ENCODE data around the gene HDGF. TPM values are rescaled to one million over a fixed set of nuclear protein-coding genes. Genes with fewer than 3 reads are reported as not detected.
A peak's percentile ranks its signal among the peaks of the same experiment; 100 is the strongest.

Gene HDGF
- total RNA-seq, 1 experiment from 2014 or later, result 310 TPM

DNA sequence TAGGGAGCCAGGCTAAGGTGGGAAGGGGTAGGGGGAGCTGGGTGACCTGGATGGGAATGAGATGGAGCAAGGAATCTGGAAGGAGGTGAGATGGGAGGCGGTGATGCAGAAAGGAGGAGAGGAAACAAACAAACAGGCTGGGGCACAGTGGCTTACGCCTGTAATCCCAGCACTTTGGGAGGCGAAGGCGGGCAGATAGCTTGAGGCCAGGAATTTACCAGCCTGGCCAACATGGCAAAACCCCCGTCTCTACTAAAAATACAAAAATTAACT, 56.8 kb downstream of the HDGF start:
- Histone ChIP-seq H2BK12ac (ENCODE audit: insufficient read length, low read depth, low read length) (no peak overlapping the region), H3T11ph (ENCODE audit: low read length) (no peak overlapping the region), H3K56ac (ENCODE audit: insufficient read length, low read depth, low read length) (no peak overlapping the region), H4K8ac (replicated peaks; ENCODE audit: insufficient read length, low read depth, low read length) (no peak overlapping the region), H3K23me2 (ENCODE audit: insufficient read length, low read depth, low read length, poor library complexity, severe bottlenecking) (peaks cover 10% of the 10 kb centered on the region), H2AK5ac (ENCODE audit: insufficient read length, low read length) (no peak overlapping the region), H3K27ac (ENCODE audit: insufficient read length, low read depth, low read length) (no peak overlapping the region), H4K20me1 (ENCODE audit: control insufficient read depth, insufficient read depth, insufficient read length) (no peaks in the 10 kb centered on the region), H2BK120ac (ENCODE audit: low read depth, low read length, poor library complexity, severe bottlenecking) (no peak overlapping the region), H3K4me1 (ENCODE audit: insufficient read depth, low read length) (peaks cover 17% of the 10 kb centered on the region; the same call in 1 of the 2 replicates), H3K79me2 (ENCODE audit: insufficient read depth, low read length) (no peaks in the 10 kb centered on the region), H3K18ac (ENCODE audit: insufficient read length, low read depth, low read length) (no peak overlapping the region), H2BK20ac (ENCODE audit: low read depth, low read length, poor library complexity, severe bottlenecking) (no peak overlapping the region), H3K79me1 (ENCODE audit: insufficient read depth, low read depth, low read length, poor library complexity, severe bottlenecking) (no peaks in the 10 kb centered on the region), H2BK15ac (ENCODE audit: low read depth, low read length) (no peak overlapping the region), H3K27me3 (ENCODE audit: insufficient read depth, low read length) (no peaks in the 10 kb centered on the region), H3K9ac (ENCODE audit: extremely low read depth, insufficient read length, low read length) (no peak overlapping the region), H3K4me2 (ENCODE audit: insufficient read depth, insufficient read length, low read length) (peak overlapping the region; percentile 53), H4K5ac (ENCODE audit: insufficient read length, low read depth, low read length) (no peak overlapping the region), H2BK5ac (ENCODE audit: insufficient read length, low read length) (no peak overlapping the region), H3K23ac (ENCODE audit: insufficient read length, low read depth, low read length) (no peak overlapping the region), H3K14ac (ENCODE audit: insufficient read depth, low read length) (no peak overlapping the region), H2AFZ (ENCODE audit: low read length) (no peak overlapping the region), H3K9me3 (ENCODE audit: control insufficient read depth, low read depth, low read length) (no peaks in the 10 kb centered on the region), H3K4ac (ENCODE audit: low read depth, low read length) (no peak overlapping the region), H4K91ac (ENCODE audit: insufficient read length, low read depth, low read length) (no peak overlapping the region)
- H3K36me3 Mint-ChIP-seq (ENCODE audit: insufficient read depth in 1 of 3, low read depth in 3 of 3), result peaks cover 7 to 27% (median 24%) of the 10 kb centered on the region in 3 experiments
- H3K9me3 Mint-ChIP-seq, result no peaks in the 10 kb centered on the region
- peaks cover 48 to 63% of the 10 kb centered on the region in 2 experiments for H3K4me1 Mint-ChIP-seq
- TF ChIP-seq, protein P1, sequence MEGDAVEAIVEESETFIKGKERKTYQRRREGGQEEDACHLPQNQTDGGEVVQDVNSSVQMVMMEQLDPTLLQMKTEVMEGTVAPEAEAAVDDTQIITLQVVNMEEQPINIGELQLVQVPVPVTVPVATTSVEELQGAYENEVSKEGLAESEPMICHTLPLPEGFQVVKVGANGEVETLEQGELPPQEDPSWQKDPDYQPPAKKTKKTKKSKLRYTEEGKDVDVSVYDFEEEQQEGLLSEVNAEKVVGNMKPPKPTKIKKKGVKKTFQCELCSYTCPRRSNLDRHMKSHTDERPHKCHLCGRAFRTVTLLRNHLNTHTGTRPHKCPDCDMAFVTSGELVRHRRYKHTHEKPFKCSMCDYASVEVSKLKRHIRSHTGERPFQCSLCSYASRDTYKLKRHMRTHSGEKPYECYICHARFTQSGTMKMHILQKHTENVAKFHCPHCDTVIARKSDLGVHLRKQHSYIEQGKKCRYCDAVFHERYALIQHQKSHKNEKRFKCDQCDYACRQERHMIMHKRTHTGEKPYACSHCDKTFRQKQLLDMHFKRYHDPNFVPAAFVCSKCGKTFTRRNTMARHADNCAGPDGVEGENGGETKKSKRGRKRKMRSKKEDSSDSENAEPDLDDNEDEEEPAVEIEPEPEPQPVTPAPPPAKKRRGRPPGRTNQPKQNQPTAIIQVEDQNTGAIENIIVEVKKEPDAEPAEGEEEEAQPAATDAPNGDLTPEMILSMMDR (conservative IDR thresholded peaks at IDR 0.05), result no peak
- H3K4me3 Mint-ChIP-seq, result peak overlapping the region in 1 of 2 experiments; percentile 38; a peak in 3 of 5 replicates
- DNase-seq, result no peak
- H3K27me3 Mint-ChIP-seq (ENCODE audit: low read depth), result peaks cover 8% of the 10 kb centered on the region
- H3K27ac Mint-ChIP-seq, result peak overlapping the region; percentile 56 to 91 (median 90); a peak in 3 of 7 replicates
- no CpG with 5 or more reads among the region's 5 CpGs for WGBS (ENCODE audit: extremely low coverage, insufficient read length, low lambda C conversion rate)
